Measurements from ENCODE around the gene CDC7. TPM values are rescaled to one million over a fixed set of nuclear protein-coding genes. Genes with fewer than 3 reads are reported as not detected.

CDC7 gene
- total RNA-seq, 1 donor from 2014 or later, result 21.3 TPM

DNA sequence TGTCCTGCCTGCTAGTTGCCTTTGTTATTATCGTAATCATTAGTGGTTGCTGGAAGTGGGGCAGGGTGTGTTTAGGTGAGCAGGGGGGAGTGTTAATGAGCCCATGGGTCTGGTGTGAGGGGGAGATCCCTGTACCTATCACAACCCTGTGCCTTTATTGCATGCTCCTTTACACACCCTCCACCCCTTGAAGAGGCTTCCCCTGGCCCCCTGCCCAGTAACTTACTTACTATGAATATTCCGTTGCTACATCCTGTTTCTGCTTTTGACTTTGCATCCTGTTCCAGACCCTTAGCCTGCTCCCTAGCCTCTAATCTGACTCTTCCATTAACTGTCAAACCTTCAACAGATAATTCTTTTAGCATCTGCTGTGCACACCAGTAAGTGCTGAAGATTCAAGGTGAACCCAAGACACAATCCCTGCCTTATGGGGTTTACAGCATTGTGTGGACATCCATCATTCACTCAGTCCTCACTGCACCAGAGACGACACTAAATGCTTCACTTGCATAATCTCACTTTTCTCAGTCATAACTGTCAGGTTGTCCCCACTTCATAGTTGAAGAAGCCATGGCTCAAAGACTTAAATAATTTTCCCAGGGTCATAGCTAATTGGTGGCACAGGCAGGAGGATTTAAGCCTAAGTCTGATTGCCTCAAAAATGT is 47.9 kb downstream of the CDC7 start:
- Mint-ChIP-seq H3K36me3 (ENCODE audit: low read depth, unreplicated experiment) (no peaks in the 10 kb centered on the region), H3K9me3 (ENCODE audit: unreplicated experiment) (no peaks in the 10 kb centered on the region), H3K4me3 (ENCODE audit: unreplicated experiment) (no peak overlapping the region), H3K4me1 (ENCODE audit: unreplicated experiment) (peaks cover 38% of the 10 kb centered on the region), H3K27ac (ENCODE audit: unreplicated experiment) (no peak overlapping the region), H3K27me3 (ENCODE audit: unreplicated experiment) (peaks cover 2% of the 10 kb centered on the region)
- TF ChIP-seq, protein P1, sequence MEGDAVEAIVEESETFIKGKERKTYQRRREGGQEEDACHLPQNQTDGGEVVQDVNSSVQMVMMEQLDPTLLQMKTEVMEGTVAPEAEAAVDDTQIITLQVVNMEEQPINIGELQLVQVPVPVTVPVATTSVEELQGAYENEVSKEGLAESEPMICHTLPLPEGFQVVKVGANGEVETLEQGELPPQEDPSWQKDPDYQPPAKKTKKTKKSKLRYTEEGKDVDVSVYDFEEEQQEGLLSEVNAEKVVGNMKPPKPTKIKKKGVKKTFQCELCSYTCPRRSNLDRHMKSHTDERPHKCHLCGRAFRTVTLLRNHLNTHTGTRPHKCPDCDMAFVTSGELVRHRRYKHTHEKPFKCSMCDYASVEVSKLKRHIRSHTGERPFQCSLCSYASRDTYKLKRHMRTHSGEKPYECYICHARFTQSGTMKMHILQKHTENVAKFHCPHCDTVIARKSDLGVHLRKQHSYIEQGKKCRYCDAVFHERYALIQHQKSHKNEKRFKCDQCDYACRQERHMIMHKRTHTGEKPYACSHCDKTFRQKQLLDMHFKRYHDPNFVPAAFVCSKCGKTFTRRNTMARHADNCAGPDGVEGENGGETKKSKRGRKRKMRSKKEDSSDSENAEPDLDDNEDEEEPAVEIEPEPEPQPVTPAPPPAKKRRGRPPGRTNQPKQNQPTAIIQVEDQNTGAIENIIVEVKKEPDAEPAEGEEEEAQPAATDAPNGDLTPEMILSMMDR (IDR thresholded peaks at IDR 0.05; ENCODE audit: unreplicated experiment), result no peak
- no peak for DNase-seq (ENCODE audit: low spot score)

DNA sequence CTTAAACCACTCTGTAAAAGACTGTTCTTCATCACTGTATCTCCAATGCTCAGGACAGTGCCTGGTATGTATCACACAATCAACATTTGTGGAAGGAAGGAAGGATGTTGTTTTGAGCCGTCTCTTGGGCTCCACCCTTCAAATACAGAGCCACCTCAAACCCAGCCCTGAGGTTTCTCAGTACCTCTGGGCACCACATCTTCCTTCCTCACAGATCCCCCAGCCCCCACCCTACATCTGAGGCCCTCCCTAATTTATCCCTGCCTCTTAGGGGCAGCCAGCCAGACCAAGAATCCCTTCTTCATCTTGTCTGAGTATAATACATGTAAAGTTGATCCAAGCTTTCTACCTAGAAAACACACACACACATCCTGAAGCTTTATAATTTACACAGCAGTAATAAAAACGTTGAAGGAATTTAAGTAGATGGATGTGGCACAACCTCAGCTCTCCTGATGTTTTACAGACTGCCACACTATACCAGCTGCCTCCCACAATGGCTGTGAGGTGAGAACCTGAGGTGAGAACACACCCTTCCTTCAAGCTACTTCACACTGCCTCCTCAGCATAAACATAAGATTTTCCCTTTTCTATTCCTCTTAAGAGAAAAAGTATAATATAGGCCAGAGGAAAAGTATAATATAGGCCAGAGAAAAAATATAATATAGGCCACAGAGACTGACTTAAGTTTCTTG is 48.5 kb downstream of the CDC7 start:
- Mint-ChIP-seq H3K4me3 (ENCODE audit: unreplicated experiment) (no peak overlapping the region), H3K4me1 (ENCODE audit: unreplicated experiment) (peaks cover 45% of the 10 kb centered on the region), H3K9me3 (ENCODE audit: unreplicated experiment) (no peaks in the 10 kb centered on the region), H3K27ac (ENCODE audit: unreplicated experiment) (no peak overlapping the region), H3K36me3 (ENCODE audit: low read depth, unreplicated experiment) (no peaks in the 10 kb centered on the region), H3K27me3 (ENCODE audit: unreplicated experiment) (peaks cover 2% of the 10 kb centered on the region)
- TF ChIP-seq, protein P1 (IDR thresholded peaks at IDR 0.05; ENCODE audit: unreplicated experiment), result no peak
- no peak for DNase-seq (ENCODE audit: low spot score)

DNA sequence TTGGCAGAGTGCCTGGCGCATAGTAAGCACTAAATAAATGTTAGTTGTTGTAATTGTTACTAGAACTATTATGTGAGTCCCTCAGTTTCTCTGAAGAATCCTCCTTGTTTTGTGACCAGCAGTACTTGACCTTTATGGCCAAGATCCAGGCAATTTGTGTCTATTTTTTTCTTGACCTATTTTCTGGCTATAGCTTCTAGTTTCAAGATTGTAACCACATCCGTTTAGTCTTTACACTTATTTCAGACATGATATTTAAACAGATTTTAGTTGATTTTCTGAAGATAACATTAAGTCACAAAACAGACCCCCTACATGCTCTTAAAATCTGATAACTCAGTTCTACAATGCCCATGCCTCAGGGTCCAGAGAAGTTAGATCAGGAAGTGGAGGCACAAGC is 50.3 kb downstream of the CDC7 start:
- no peak for DNase-seq (ENCODE audit: low spot score)
- H3K27ac Mint-ChIP-seq (ENCODE audit: unreplicated experiment), result no peak overlapping the region
- H3K27me3 Mint-ChIP-seq (ENCODE audit: unreplicated experiment), result peaks cover 2% of the 10 kb centered on the region
- TF ChIP-seq, protein P1 (IDR thresholded peaks at IDR 0.05; ENCODE audit: unreplicated experiment), result no peak
- no peaks in the 10 kb centered on the region for H3K9me3 Mint-ChIP-seq (ENCODE audit: unreplicated experiment)
- H3K4me1 Mint-ChIP-seq (ENCODE audit: unreplicated experiment), result peaks cover 57% of the 10 kb centered on the region
- no peak overlapping the region for H3K4me3 Mint-ChIP-seq (ENCODE audit: unreplicated experiment)
- no peaks in the 10 kb centered on the region for H3K36me3 Mint-ChIP-seq (ENCODE audit: low read depth, unreplicated experiment)

DNA sequence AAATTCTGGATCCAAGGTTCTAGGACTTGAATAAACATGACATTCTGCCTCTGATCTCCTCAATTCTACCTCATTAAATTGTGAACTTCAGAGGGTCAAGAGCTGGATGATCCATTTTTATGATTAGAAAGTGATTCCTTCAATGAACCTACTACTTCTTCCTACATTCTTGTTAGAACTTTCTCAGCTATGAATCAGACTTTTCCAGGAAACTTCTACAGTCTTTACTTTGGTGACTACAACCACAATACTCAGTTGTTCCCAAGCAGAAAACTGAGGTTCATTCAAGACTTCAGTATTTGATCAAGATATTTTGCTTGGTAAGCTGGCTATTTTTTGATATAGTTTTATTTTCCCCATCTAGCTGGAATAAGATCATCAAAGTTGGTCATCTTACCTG is 51.4 kb downstream of the CDC7 start:
- Mint-ChIP-seq H3K9me3 (ENCODE audit: unreplicated experiment) (no peaks in the 10 kb centered on the region), H3K4me1 (ENCODE audit: unreplicated experiment) (peaks cover 63% of the 10 kb centered on the region), H3K27me3 (ENCODE audit: unreplicated experiment) (peaks cover 2% of the 10 kb centered on the region), H3K27ac (ENCODE audit: unreplicated experiment) (no peak overlapping the region), H3K36me3 (ENCODE audit: low read depth, unreplicated experiment) (no peaks in the 10 kb centered on the region), H3K4me3 (ENCODE audit: unreplicated experiment) (no peak overlapping the region)
- TF ChIP-seq, protein P1 (IDR thresholded peaks at IDR 0.05; ENCODE audit: unreplicated experiment), result no peak
- no peak for DNase-seq (ENCODE audit: low spot score)

DNA sequence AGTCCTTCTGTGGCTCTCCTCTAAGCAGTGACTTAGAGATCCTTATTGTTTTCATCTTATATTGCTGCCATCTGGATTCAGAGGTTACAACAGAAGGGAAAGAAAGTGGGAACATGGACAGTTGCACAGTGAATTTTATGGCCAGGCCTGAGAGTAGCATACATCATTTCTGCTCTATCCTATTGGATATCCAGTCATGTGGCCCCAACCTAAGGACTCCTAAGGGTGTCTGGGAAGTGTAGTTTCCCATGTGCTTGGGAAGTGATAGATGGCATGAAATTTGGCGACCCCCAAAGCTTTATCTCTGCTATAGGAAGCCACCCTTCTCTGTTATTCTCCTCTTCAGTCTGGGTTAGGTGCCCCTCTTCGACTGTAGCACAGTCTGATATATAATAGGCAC is 51.9 kb downstream of the CDC7 start:
- H3K4me1 Mint-ChIP-seq (ENCODE audit: unreplicated experiment), result peaks cover 61% of the 10 kb centered on the region
- H3K9me3 Mint-ChIP-seq (ENCODE audit: unreplicated experiment), result no peaks in the 10 kb centered on the region
- no peak overlapping the region for H3K27ac Mint-ChIP-seq (ENCODE audit: unreplicated experiment)

More for the DNA sequence above, 51.9 kb downstream of the CDC7 start:
- Mint-ChIP-seq H3K36me3 (ENCODE audit: low read depth, unreplicated experiment) (no peaks in the 10 kb centered on the region), H3K4me3 (ENCODE audit: unreplicated experiment) (no peak overlapping the region), H3K27me3 (ENCODE audit: unreplicated experiment) (peaks cover 2% of the 10 kb centered on the region)
- DNase-seq (ENCODE audit: low spot score), result no peak
- TF ChIP-seq, protein P1 (IDR thresholded peaks at IDR 0.05; ENCODE audit: unreplicated experiment), result no peak
